OCI-LY7 (cell line): Measurements from ENCODE around the gene PLCB1. TPM values are rescaled to one million over a fixed set of nuclear protein-coding genes. Genes with fewer than 3 reads are reported as not detected.

Experiments
- BruUV-seq: library from RNA; stranded (reverse); fragments of 400-500 nt; replicated peaks from 2 replicates; lab custom pipeline; 2021; lab: Mats Ljungman, UMichigan
- CTCF ChIA-PET: fragments of 300-600 bp; sonication (Branson Sonifier 250); formaldehyde crosslinking; loops from one replicate; lab custom pipeline; 2022; ENCODE audit warnings: antibody characterized with exemption; ENCODE audit not compliant: unreplicated experiment; lab: Charles Lee
- POLR2A ChIA-PET: fragments of 300-600 bp; sonication (Branson Sonifier 250); formaldehyde crosslinking; loops from one replicate; lab custom pipeline; 2022; ENCODE audit warnings: antibody characterized with exemption; lab: Charles Lee
- DNase-seq: peaks from one replicate; pipeline ENCODE4 v3.0.0-alpha.2; 2015; ENCODE audit warnings: low spot score
- H2AFZ ChIP-seq: fragments of 200-600 bp; sonication (generic), shearing (Covaris generic); 2 replicates; pipeline ENCODE4 v1.6.1; 2014; ENCODE audit warnings: mild to moderate bottlenecking, antibody characterized with exemption, low read length, moderate library complexity
- H3K27ac ChIP-seq: fragments of 200-600 bp; sonication (generic); 2 replicates; pipeline ENCODE4 v1.5.1; 2014; ENCODE audit warnings: mixed run types, low read depth, mild to moderate bottlenecking, moderate library complexity, low read length, inconsistent platforms; ENCODE audit not compliant: poor library complexity, severe bottlenecking
- H3K36me3 ChIP-seq: fragments of 200-600 bp; sonication (generic); 2 replicates; pipeline ENCODE4 v1.6.1; 2014; ENCODE audit warnings: mild to moderate bottlenecking, antibody characterized with exemption, low read length, moderate library complexity, mixed read lengths; ENCODE audit not compliant: insufficient read depth
- H3K4me1 ChIP-seq: fragments of 200-600 bp; sonication (generic); 2 replicates; pipeline ENCODE4 v1.5.1; 2014; ENCODE audit warnings: mild to moderate bottlenecking, low read length; ENCODE audit not compliant: insufficient read depth, poor library complexity, severe bottlenecking
- H3K4me2 ChIP-seq: fragments of 200-600 bp; sonication (generic); 2 replicates; pipeline ENCODE4 v1.6.1; 2014; ENCODE audit warnings: mild to moderate bottlenecking, low read length
- H3K4me3 ChIP-seq: fragments of 200-600 bp; sonication (generic); 2 replicates; pipeline ENCODE4 v1.5.1; 2014; ENCODE audit warnings: mild to moderate bottlenecking, low read depth, low read length; ENCODE audit not compliant: poor library complexity, severe bottlenecking
- H3K79me2 ChIP-seq: fragments of 200-600 bp; sonication (generic); 2 replicates; pipeline ENCODE4 v1.6.1; 2016; ENCODE audit warnings: low read depth, mild to moderate bottlenecking, low read length, moderate library complexity, mixed read lengths; ENCODE audit not compliant: insufficient read depth
- H3K9me2 ChIP-seq: fragments of 200-600 bp; sonication (generic); 2 replicates; pipeline ENCODE4 v1.6.1; 2016; ENCODE audit warnings: mild to moderate bottlenecking, low read length, mixed read lengths; ENCODE audit not compliant: insufficient read depth
- H3K9me3 ChIP-seq: fragments of 200-600 bp; sonication (generic); 2 replicates; pipeline ENCODE4 v1.6.1; 2014; ENCODE audit warnings: mild to moderate bottlenecking, mixed run types, low read length, mixed read lengths
- H4K20me1 ChIP-seq: fragments of 200-600 bp; sonication (generic); 2 replicates; pipeline ENCODE4 v1.6.1; 2014; ENCODE audit warnings: mild to moderate bottlenecking, antibody characterized with exemption, low read length, moderate library complexity, mixed read lengths; ENCODE audit not compliant: insufficient read depth
- EZH2phosphoT487 ChIP-seq: fragments of 200-600 bp; sonication (generic); IDR thresholded peaks from 2 replicates; pipeline ENCODE4 v1.6.1; 2018; ENCODE audit warnings: low read depth, borderline replicate concordance, mild to moderate bottlenecking, mixed run types, antibody characterized with exemption, low read length, moderate library complexity, mixed read lengths
- intact Hi-C: fragments of 100-400 bp; cut with micrococcal nuclease; formaldehyde crosslinking; loops from one replicate; pipeline ENCODE4 v1.10.0; 2022; ENCODE audit not compliant: unreplicated experiment
- total RNA-seq, 2 experiments: library from RNA; depleted of rRNA in 1 of 2; stranded (reverse); fragments of >200 nt in 1 of 2; shearing (Covaris generic) in 1 of 2; gene quantifications; 2 replicates each; pipeline ENCODE4 v1.2.3, GENCODE V29; 2014 to 2022
- TF ChIP-seq, protein P1 (sequence below): fragments of 200-600 bp; sonication (generic); conservative IDR thresholded peaks from 2 replicates; pipeline ENCODE4 v1.5.1; 2014; ENCODE audit warnings: mild to moderate bottlenecking, antibody characterized with exemption, low read length, moderate library complexity, mixed read lengths

The PLCB1 gene
- total RNA-seq, 2 experiments from 2014 or later = 14.6 to 30.5 TPM

GRCh38 chr20:8394308-8394945 lies 262.4 kb downstream of the PLCB1 start:
- Histone ChIP-seq H3K4me1 (peaks cover 87% of the 10 kb centered on the region), H3K9me3 (peaks cover 27% of the 10 kb centered on the region; the same call in 1 of the 2 replicates), H3K36me3 (peaks cover 27% of the 10 kb centered on the region), H3K79me2 (peaks cover 14% of the 10 kb centered on the region; the same call in 1 of the 2 replicates), H3K9me2 (no peaks in the 10 kb centered on the region), H3K4me3 (no peak overlapping the region), H4K20me1 (no peaks in the 10 kb centered on the region), H3K4me2 (peak overlapping the region; percentile 41), H3K27ac (peak overlapping the region; percentile 54), H2AFZ (peak overlapping the region; percentile 54; the same call in 1 of the 2 replicates)
- TF ChIP-seq, protein P1, sequence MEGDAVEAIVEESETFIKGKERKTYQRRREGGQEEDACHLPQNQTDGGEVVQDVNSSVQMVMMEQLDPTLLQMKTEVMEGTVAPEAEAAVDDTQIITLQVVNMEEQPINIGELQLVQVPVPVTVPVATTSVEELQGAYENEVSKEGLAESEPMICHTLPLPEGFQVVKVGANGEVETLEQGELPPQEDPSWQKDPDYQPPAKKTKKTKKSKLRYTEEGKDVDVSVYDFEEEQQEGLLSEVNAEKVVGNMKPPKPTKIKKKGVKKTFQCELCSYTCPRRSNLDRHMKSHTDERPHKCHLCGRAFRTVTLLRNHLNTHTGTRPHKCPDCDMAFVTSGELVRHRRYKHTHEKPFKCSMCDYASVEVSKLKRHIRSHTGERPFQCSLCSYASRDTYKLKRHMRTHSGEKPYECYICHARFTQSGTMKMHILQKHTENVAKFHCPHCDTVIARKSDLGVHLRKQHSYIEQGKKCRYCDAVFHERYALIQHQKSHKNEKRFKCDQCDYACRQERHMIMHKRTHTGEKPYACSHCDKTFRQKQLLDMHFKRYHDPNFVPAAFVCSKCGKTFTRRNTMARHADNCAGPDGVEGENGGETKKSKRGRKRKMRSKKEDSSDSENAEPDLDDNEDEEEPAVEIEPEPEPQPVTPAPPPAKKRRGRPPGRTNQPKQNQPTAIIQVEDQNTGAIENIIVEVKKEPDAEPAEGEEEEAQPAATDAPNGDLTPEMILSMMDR = no peak
- no peak for TF ChIP-seq EZH2phosphoT487
- ChIA-PET CTCF (no interaction called here), POLR2A (interaction anchor here (1.6 kb wide), 1 partner anchor 144 kb away, joined by 3 read pairs; no protein-coding TSS in a partner anchor)
- intact Hi-C loops = loop anchor here (10.0 kb wide), 1 partner anchor 620 kb away; no protein-coding TSS in a partner anchor
- BruUV-seq = no TSS peak
- peak; percentile 29 for DNase-seq

DNA sequence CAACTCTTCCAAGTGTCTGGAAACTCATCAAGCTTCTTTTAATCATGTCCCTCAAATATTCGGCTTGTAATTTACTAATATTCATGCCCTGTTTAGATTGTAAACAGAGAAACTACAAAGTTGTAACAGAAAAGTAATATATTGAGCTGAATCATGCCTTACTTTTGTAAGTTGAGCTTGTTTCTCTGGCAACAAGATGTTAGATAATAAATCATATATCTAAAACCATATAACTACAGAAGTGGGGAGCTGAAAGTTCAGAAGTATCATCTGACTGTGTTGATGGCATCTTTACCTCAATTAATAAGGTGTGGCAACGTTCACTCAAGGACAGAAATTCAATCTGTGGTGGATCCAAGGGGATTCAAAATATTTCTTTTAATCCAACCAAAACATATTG lies 263.9 kb downstream of the PLCB1 start:
- no peak for DNase-seq
- 0 out of 2 replicates have a peak overlapping the region, but pooled peaks have one; percentile 2 for H3K4me2 ChIP-seq
- no peak overlapping the region for H3K4me3 ChIP-seq
- CTCF ChIA-PET = no interaction called here
- peaks cover 20% of the 10 kb centered on the region; the same call in 1 of the 2 replicates for H3K79me2 ChIP-seq
- peaks cover 27% of the 10 kb centered on the region for H3K36me3 ChIP-seq
- no peaks in the 10 kb centered on the region for H4K20me1 ChIP-seq
- no peak overlapping the region for H3K27ac ChIP-seq
- peaks cover 86% of the 10 kb centered on the region for H3K4me1 ChIP-seq
- intact Hi-C loops = loop anchor here (5.0 to 10.0 kb wide), 2 partner anchors 374 to 621 kb away; no protein-coding TSS in a partner anchor
- no TSS peak for BruUV-seq
- peak overlapping the region; percentile 46; the same call in 1 of the 2 replicates for H2AFZ ChIP-seq
- H3K9me3 ChIP-seq = peaks cover 27% of the 10 kb centered on the region; the same call in 1 of the 2 replicates
- no peaks in the 10 kb centered on the region for H3K9me2 ChIP-seq
- TF ChIP-seq EZH2phosphoT487 = no peak
- TF ChIP-seq, protein P1 = no peak
- POLR2A ChIA-PET = interaction anchor here (0.6 to 1.7 kb wide), 5 partner anchors 9 to 142 kb away, joined by 3 to 7 read pairs (median 5); no protein-coding TSS in a partner anchor
